ENCODE data around the gene DSG3. TPM values are rescaled to one million over a fixed set of nuclear protein-coding genes. Genes with fewer than 3 reads are reported as not detected.

Gene DSG3
- total RNA-seq, 1 donor from 2014 or later = not detected

DNA sequence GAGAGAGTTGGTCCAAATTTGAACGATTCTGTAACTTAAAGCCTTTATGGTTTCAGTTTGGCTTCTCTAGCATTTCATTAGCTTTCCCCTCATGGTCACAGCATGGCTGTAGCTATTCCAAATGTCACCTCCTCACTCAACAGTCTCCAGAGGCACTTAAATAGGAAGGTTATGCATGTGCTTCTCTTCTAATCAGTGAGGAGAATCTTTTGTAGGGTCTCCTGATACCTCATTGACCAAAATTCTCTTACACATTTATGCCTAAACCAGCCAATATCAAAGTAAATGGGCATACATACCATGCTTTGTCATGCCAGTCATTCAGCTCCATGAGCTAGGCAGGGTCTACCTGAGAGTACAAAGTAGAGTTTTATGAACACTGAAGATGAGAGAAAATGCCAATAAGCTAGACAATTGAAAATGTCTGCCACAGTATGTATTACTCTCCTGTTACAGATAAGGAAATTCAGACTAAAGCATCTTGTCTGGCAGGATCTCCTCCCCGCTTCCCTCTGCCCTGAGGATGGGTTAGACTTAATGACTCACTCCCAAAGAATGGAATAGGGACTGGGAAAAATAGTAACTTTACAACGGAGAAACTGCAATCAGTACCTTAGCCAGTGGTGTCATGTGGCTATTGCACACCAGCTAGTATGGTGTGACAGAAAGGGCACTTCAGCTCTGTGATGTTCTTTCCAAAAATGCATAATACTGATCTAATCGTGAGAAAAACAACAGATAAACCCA, 65.8 kb downstream of the DSG3 start:
- no peak for DNase-seq (ENCODE audit: low read depth in 2 of 2)

DNA sequence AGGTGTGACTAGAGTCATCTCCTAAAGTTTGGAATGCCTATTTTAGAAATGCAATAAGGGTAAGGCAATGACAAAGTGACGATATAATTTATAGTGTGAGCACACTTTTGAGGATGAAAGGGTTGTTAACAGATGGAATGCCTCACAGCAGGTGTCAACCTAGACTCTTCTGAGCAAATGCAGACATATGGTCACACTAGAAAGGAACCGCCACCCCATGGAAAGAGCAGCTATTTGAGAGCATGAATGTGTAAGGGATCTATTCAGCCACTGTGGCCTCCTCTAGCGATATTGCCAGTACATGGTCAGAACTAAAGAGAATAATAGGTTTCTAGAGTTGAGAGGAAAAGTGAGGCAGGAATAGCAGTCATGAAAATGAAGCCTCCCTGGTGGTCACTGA, 68.9 kb downstream of the DSG3 start:
- no peak for DNase-seq (ENCODE audit: low read depth in 2 of 2)

DNA sequence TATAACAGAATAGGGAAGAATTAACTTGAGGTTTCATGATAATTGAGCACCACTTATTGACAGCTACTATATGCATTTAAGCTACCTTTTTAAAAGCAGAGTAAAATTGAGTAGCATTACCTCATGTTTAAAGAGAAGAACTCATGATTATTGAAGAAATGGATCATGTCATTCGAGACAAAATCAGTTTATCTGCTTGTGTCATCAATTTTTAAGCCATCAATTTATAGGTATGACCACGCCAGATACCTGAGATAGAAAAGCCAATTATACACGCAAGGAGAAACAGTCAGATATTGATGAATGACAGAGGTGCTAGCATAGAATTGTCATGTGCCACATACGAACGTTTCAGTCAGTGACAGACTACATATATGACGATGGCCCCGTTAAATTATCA, 78.8 kb downstream of the DSG3 start:
- no peak for DNase-seq (ENCODE audit: low read depth in 2 of 2)

Other genes starting within 250 kb of the DSG3 start
- gene DSG1, start 129.6 kb upstream of the DSG3 start, total RNA-seq = not detected in 2 replicates
- gene DSG4, start 71.0 kb upstream of the DSG3 start, total RNA-seq = not detected in 2 replicates
- 1.7 and 5.8 TPM in 2 replicates for gene DSG2, start 50.4 kb downstream of the DSG3 start, total RNA-seq
- not detected in 2 replicates for gene TTR, start 144.1 kb downstream of the DSG3 start, total RNA-seq
- 4.4 and 5.4 TPM in 2 replicates for gene B4GALT6, start 236.8 kb downstream of the DSG3 start, total RNA-seq

Data from lung microvascular endothelial cell (primary cell).